ENCODE results near the gene TNS4.

- no peak for TF ChIP-seq POLR2AphosphoS5 (IDR thresholded peaks at IDR 0.05; ENCODE audit: low read depth, low read length)
- no peak for TF ChIP-seq POLR2A (IDR thresholded peaks at IDR 0.05; ENCODE audit: low read depth, low read length)
- TF ChIP-seq POU2F2 (IDR thresholded peaks at IDR 0.05; ENCODE audit: low read depth, low read length): no peak
- TF ChIP-seq TAF1 (IDR thresholded peaks at IDR 0.05; ENCODE audit: low read depth, low read length): no peak
Measured at GRCh38 chr17:40471846-40472732, 29.3 kb downstream of the TNS4 start.

Measured in GM12891 (cell line).